HEK293 (cell line): Measurements from ENCODE around the gene ARHGEF11.

Source experiments
- CTCF ChIP-seq: fragments of 450-650 bp; formaldehyde crosslinking; IDR thresholded peaks from 2 replicates; pipeline ENCODE4 v1.5.1; 2016; ENCODE audit warnings: missing biosample characterization, missing genetic modification characterization
- ELK4 ChIP-seq: IDR thresholded peaks from 2 replicates; pipeline ENCODE4 v1.6.1; 2011; ENCODE audit warnings: mild to moderate bottlenecking, low read depth, low read length, borderline replicate concordance
- KLF10 ChIP-seq: fragments of 450-650 bp; IDR thresholded peaks from 2 replicates; pipeline ENCODE4 v1.5.1; 2018; ENCODE audit warnings: missing biosample characterization, mild to moderate bottlenecking, missing genetic modification characterization
- SP2 ChIP-seq: fragments of 450-650 bp; formaldehyde crosslinking; IDR thresholded peaks from 2 replicates; pipeline ENCODE4 v1.5.1; 2016; ENCODE audit warnings: missing biosample characterization, missing genetic modification characterization
- YY1 ChIP-seq: fragments of 450-650 bp; formaldehyde crosslinking; IDR thresholded peaks from 2 replicates; pipeline ENCODE4 v1.5.1; 2018; ENCODE audit warnings: missing biosample characterization, missing genetic modification characterization
- ZBTB21 ChIP-seq: fragments of 450-650 bp; formaldehyde crosslinking; IDR thresholded peaks from 2 replicates; pipeline ENCODE4 v1.5.1; 2017; ENCODE audit warnings: missing biosample characterization, missing genetic modification characterization
- ZFP3 ChIP-seq: fragments of 450-650 bp; formaldehyde crosslinking; IDR thresholded peaks from 2 replicates; pipeline ENCODE4 v1.5.1; 2016; ENCODE audit warnings: low read depth, missing biosample characterization, missing genetic modification characterization
- ZNF169 ChIP-seq: fragments of 450-650 bp; formaldehyde crosslinking; IDR thresholded peaks from 2 replicates; pipeline ENCODE4 v1.5.1; 2016; ENCODE audit warnings: missing biosample characterization, missing genetic modification characterization
- ZNF274 ChIP-seq, 2 experiments: fragments of 200-500 bp in 1 of 2; fragments of 450-650 bp in 1 of 2; sonication (Bioruptor generic) in 1 of 2; formaldehyde crosslinking in 1 of 2; IDR thresholded peaks; 2 replicates each; pipeline versions ENCODE4 v1.5.1 to v1.6.1; 2014 to 2016; ENCODE audit warnings: borderline replicate concordance in 1 of 2, inconsistent platforms in 1 of 2, low read length in 1 of 2, missing biosample characterization in 1 of 2, missing genetic modification characterization in 1 of 2
- ZNF670 ChIP-seq: fragments of 450-650 bp; formaldehyde crosslinking; IDR thresholded peaks from 2 replicates; pipeline ENCODE4 v1.5.1; 2016; ENCODE audit warnings: missing biosample characterization, missing genetic modification characterization, low read depth
- ZNF76 ChIP-seq: fragments of 450-650 bp; formaldehyde crosslinking; IDR thresholded peaks from 2 replicates; pipeline ENCODE4; 2016; ENCODE audit warnings: low read depth, missing biosample characterization, missing genetic modification characterization, borderline replicate concordance
- ZSCAN16 ChIP-seq: fragments of 450-650 bp; formaldehyde crosslinking; IDR thresholded peaks from 2 replicates; pipeline ENCODE4 v1.5.1; 2016; ENCODE audit warnings: missing biosample characterization, missing genetic modification characterization

GRCh38 chr1:156914440-156914856 lies 131.1 kb downstream of the ARHGEF11 start:
- TF ChIP-seq ZNF274 (IDR thresholded peaks at IDR 0.05; ENCODE audit: low read length) (no peak), ZNF274 (tag by site-specific recombination; IDR thresholded peaks at IDR 0.05; ENCODE audit: borderline replicate concordance) (no peak), ZBTB21 (tag by site-specific recombination) (no peak), KLF10 (tag by site-specific recombination) (no peak), ZNF670 (tag by site-specific recombination) (no peak), CTCF (tag by site-specific recombination) (no peak), ZSCAN16 (no peak), ZFP3 (tag by site-specific recombination) (no peak), ELK4 (no peak), ZNF76 (no peak), SP2 (no peak), ZNF169 (tag by site-specific recombination) (no peak), YY1 (tag by site-specific recombination) (no peak)
